Spleen (tissue), 11 donors: ENCODE measurements around the gene KCNH5. TPM values are rescaled to one million over a fixed set of nuclear protein-coding genes. Genes with fewer than 3 reads are reported as not detected.

Experiments
- DNase-seq: peaks from one replicate; pipeline ENCODE4 v3.0.0-alpha.2; 2020
- H3K27ac ChIP-seq, 8 donors: fragments of 200-600 bp; sonication (generic) in 7 of 8; 1 replicate in 4 of 8; 2 replicates in 4 of 8; pipeline versions ENCODE4 v1.5.0 to v1.8.0; 2016 to 2021; ENCODE audit warnings: inconsistent platforms in 4 of 8, mild to moderate bottlenecking in 4 of 8, moderate library complexity in 1 of 8
- H3K27me3 ChIP-seq, 7 donors: fragments of 200-600 bp; sonication (generic) in 6 of 7; replicated peaks in 1 of 7; 1 replicate in 4 of 7; 2 replicates in 3 of 7; pipeline versions ENCODE4 v1.5.0 to v1.8.0; 2016 to 2021; ENCODE audit warnings: inconsistent platforms in 3 of 7, mild to moderate bottlenecking in 1 of 7
- H3K36me3 ChIP-seq, 6 donors: fragments of 200-600 bp; sonication (generic) in 5 of 6; 1 replicate in 4 of 6; 2 replicates in 2 of 6; pipeline versions ENCODE4 v1.5.0 to v1.8.0; 2016 to 2021; ENCODE audit warnings: inconsistent platforms in 2 of 6
- H3K4me1 ChIP-seq, 6 donors: fragments of 200-600 bp; sonication (generic) in 5 of 6; 1 replicate in 3 of 6; 2 replicates in 3 of 6; pipeline versions ENCODE4 v1.5.0 to v1.8.0; 2016 to 2021; ENCODE audit warnings: inconsistent platforms in 3 of 6
- H3K4me3 ChIP-seq, 8 donors: fragments of 200-600 bp; sonication (generic) in 7 of 8; 1 replicate in 4 of 8; 2 replicates in 4 of 8; pipeline versions ENCODE4 v1.5.0 to v1.8.0; 2016 to 2021; ENCODE audit warnings: inconsistent platforms in 4 of 8, mild to moderate bottlenecking in 4 of 8, moderate library complexity in 2 of 8
- H3K9me3 ChIP-seq, 8 donors: fragments of 200-600 bp; sonication (generic) in 7 of 8; 1 replicate in 4 of 8; 2 replicates in 4 of 8; pipeline versions ENCODE4 v1.5.0 to v1.8.0; 2016 to 2021; ENCODE audit warnings: inconsistent platforms in 4 of 8
- POLR2A ChIP-seq, 3 donors: fragments of 450-650 bp; IDR thresholded peaks; one replicate each; pipeline ENCODE4 v1.5.1; 2017; ENCODE audit warnings: antibody characterized with exemption in 3 of 3, mild to moderate bottlenecking in 1 of 3
- POLR2AphosphoS5 ChIP-seq, 3 donors: sonication (generic); formaldehyde crosslinking; IDR thresholded peaks; one replicate each; pipeline ENCODE4 v1.5.1; 2017; ENCODE audit warnings: antibody characterized with exemption in 3 of 3
- WGBS, 5 donors: extraction: QIAGEN DNeasy Blood & Tissue Kit in 3 of 5; methylation state at CpG; one replicate each; pipeline versions ENCODE4 v1.1.5 to v1.1.7; 2013 to 2018; 5-methylcytosine and 5-hydroxymethylcytosine counted together
- intact Hi-C: fragments of 100-400 bp; cut with DNase I; formaldehyde crosslinking; loops from one replicate; pipeline ENCODE4 v1.15.0; 2023; ENCODE audit warnings: low total_unique reads
- polyA plus RNA-seq, 3 donors: library from polyadenylated mRNA; stranded (reverse); fragments of 200-250 nt; gene quantifications; one replicate each; pipeline ENCODE4 v1.2.1, GENCODE V29; 2013
- total RNA-seq, 7 donors: library from RNA; depleted of rRNA in 3 of 7; stranded (reverse); fragments of >200 nt in 3 of 7; fragmentation: NEBNext Ultra II Directional in 4 of 7; extraction: Animal tissue kit (Norgen Biotek cat#: 25700) in 4 of 7; gene quantifications; one replicate each; pipeline versions ENCODE4 v1.1.0 to v1.2.1, GENCODE V29; 2016 to 2021
- TF ChIP-seq, protein P1 (sequence below), 11 experiments: fragments of 200-600 bp in 7 of 11; fragments of 450-650 bp in 4 of 11; sonication (generic) in 4 of 11; IDR thresholded peaks in 8 of 11; conservative IDR thresholded peaks in 3 of 11; 1 replicate in 7 of 11; 2 replicates in 4 of 11; pipeline versions ENCODE4 v1.4.0 to v1.8.0; 2016 to 2021; ENCODE audit warnings: antibody characterized with exemption in 11 of 11, inconsistent platforms in 4 of 11, mild to moderate bottlenecking in 1 of 11
- donor health status: healthy with polysubstance abuse.
- donor health status: DM: no; HTN: no; CAD: no; lungs with moderate emphysema.
- donor health status: DM: no; HTN: no; CAD: no.
- donor health status: Bipolar disorder and iron deficiency.
- donor health status: healthy.
- donor health status: DM: no; HTN: no; CAD: no.
- donor health status: DM: yes; HTN: yes; CAD: no.

KCNH5 gene
- total and polyA plus RNA-seq, 10 donors = 0.02 to 0.03 (median 0.03) TPM; not detected in 6

DNA sequence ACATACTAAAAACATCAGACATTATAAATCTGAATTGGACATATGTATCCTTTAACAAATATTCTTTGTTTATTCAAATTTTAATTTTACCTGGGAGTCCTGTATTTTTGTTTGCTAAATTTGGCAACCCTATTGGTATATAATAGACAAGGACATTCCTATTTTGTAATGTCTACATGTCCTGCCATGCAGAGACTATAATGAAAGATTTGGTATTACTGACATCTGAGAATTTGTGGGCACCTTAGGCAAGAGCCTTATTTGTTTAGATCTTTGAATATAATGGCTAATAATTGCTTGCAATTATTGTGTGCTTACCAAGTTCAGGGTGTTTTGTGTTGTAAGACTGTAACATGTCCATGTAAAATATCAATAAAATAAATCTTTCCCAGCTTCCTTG is 334.4 kb downstream of the KCNH5 start:
- no peak for TF ChIP-seq POLR2A (IDR thresholded peaks at IDR 0.05)
- no peak for DNase-seq
- intact Hi-C loops = no loop called here
- Histone ChIP-seq H3K9me3 (peaks cover 0 to 4% (median 0%) of the 10 kb centered on the region in 8 donors), H3K4me3 (no peak overlapping the region), H3K36me3 (no peaks in the 10 kb centered on the region), H3K4me1 (no peaks in the 10 kb centered on the region), H3K27me3 (no peaks in the 10 kb centered on the region), H3K27ac (no peak overlapping the region)

DNA sequence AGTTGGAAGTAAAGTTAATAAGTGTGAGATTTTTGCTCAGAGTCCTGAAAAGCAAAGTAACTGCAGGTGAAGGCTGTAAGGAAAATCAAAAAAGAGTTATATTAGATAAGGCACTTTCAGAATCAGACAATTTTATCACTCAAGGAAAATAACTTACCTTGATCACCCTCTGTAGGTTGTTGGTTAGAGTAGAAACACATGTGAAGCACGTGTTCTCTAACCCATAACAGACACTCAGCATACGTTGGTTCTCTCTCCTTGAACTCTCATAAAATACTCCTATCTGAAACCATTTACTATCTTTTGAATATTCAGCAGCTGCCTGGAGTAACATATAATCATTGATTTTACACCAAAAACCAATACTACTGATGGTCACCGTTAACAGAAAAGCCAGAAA is 335.5 kb downstream of the KCNH5 start:
- no peak overlapping the region for H3K27ac ChIP-seq
- TF ChIP-seq POLR2AphosphoS5 (IDR thresholded peaks at IDR 0.05) = no peak
- no peak for TF ChIP-seq POLR2A (IDR thresholded peaks at IDR 0.05)
- TF ChIP-seq, protein P1, sequence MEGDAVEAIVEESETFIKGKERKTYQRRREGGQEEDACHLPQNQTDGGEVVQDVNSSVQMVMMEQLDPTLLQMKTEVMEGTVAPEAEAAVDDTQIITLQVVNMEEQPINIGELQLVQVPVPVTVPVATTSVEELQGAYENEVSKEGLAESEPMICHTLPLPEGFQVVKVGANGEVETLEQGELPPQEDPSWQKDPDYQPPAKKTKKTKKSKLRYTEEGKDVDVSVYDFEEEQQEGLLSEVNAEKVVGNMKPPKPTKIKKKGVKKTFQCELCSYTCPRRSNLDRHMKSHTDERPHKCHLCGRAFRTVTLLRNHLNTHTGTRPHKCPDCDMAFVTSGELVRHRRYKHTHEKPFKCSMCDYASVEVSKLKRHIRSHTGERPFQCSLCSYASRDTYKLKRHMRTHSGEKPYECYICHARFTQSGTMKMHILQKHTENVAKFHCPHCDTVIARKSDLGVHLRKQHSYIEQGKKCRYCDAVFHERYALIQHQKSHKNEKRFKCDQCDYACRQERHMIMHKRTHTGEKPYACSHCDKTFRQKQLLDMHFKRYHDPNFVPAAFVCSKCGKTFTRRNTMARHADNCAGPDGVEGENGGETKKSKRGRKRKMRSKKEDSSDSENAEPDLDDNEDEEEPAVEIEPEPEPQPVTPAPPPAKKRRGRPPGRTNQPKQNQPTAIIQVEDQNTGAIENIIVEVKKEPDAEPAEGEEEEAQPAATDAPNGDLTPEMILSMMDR (IDR thresholded peaks at IDR 0.05 in 8 of 11, conservative IDR thresholded peaks at IDR 0.05 in 3 of 11) = no peak
- peaks cover 0 to 4% (median 0%) of the 10 kb centered on the region in 8 donors for H3K9me3 ChIP-seq
- no peaks in the 10 kb centered on the region for H3K36me3 ChIP-seq
- no peaks in the 10 kb centered on the region for H3K27me3 ChIP-seq
- H3K4me3 ChIP-seq = no peak overlapping the region
- intact Hi-C loops = no loop called here
- 47 to 57% (median 51%) methylated on average over 3 of the region's 3 CpGs for WGBS, 5 donors
- H3K4me1 ChIP-seq = no peaks in the 10 kb centered on the region
- DNase-seq = no peak

DNA sequence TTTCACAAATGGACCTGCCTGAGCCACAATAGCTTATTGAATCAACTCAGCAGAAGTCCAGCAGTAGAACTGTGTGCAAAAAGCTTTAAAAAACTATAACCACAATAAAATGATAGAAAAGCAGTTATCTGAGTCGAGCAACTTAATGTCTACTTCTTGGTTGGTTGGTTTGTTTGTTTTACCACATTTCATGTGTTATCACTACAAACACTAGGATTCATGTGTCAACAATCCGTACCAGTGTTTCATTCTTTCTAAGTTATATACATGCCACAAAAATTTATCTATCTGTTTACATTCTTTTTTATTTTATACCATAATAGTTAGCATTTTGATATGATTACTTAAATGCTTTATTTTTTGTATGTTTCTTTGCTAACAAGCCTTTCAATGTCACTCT is 339.0 kb downstream of the KCNH5 start:
- no peak overlapping the region for H3K4me3 ChIP-seq
- no peak for TF ChIP-seq POLR2A (IDR thresholded peaks at IDR 0.05)
- TF ChIP-seq, protein P1 (IDR thresholded peaks at IDR 0.05 in 8 of 11, conservative IDR thresholded peaks at IDR 0.05 in 3 of 11) = no peak
- no peak for TF ChIP-seq POLR2AphosphoS5 (IDR thresholded peaks at IDR 0.05)
- intact Hi-C loops = no loop called here

DNA sequence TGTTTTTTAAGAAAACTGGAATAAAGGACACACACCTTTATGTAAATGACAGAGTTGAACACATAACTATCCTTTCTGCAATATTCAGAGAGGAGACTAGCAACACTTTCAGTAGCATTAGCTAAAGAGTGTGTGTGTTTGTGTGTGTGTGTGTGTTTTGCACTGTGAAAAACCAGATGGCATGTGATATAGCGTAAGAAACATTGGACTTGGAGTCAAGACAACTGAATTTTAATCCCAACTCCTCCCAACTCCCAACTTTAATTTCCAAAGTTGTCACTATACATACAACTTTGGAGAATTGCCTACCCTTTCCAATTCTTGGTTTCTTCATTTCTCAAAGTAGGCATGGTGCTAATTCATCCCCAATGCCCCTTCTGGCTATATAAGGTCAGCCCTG is 347.8 kb downstream of the KCNH5 start:
- Histone ChIP-seq H3K27me3 (no peaks in the 10 kb centered on the region), H3K36me3 (no peaks in the 10 kb centered on the region), H3K27ac (no peak overlapping the region), H3K9me3 (no peaks in the 10 kb centered on the region), H3K4me1 (no peaks in the 10 kb centered on the region), H3K4me3 (no peak overlapping the region)
- TF ChIP-seq, protein P1 (IDR thresholded peaks at IDR 0.05 in 8 of 11, conservative IDR thresholded peaks at IDR 0.05 in 3 of 11) = no peak
- no peak for TF ChIP-seq POLR2AphosphoS5 (IDR thresholded peaks at IDR 0.05)
- no peak for TF ChIP-seq POLR2A (IDR thresholded peaks at IDR 0.05)
- intact Hi-C loops = no loop called here
- DNase-seq = no peak
- 71 to 93% (median 90%) methylated on average over 1 of the region's 1 CpG for WGBS, 5 donors

More for the DNA sequence above, 339.0 kb downstream of the KCNH5 start:
- no peaks in the 10 kb centered on the region for H3K4me1 ChIP-seq
- peaks cover 0 to 4% (median 0%) of the 10 kb centered on the region in 8 donors for H3K9me3 ChIP-seq
- DNase-seq = no peak
- no peaks in the 10 kb centered on the region for H3K36me3 ChIP-seq
- WGBS, 5 donors = 57 to 71% (median 70%) methylated on average over 2 of the region's 2 CpGs
- H3K27ac ChIP-seq = no peak overlapping the region
- no peaks in the 10 kb centered on the region for H3K27me3 ChIP-seq

DNA sequence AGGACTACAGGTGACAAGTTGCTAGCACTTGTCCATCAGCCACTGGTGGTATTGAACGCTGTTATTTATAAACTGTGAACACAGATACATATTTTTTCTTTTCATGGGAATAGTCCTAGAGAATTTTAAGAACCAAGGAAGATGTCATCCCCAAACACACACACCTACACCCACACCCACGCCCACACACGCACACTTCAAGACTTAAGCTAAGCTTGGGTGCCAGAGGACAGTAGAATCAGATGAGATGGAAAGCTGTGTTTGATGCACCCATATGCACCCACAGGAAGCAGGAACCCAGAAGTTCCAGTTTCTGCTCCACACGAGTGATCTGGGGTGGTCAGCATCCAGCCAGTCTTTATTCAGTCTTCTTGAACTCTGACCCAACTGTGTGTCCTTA is 348.3 kb downstream of the KCNH5 start:
- Histone ChIP-seq H3K4me1 (no peaks in the 10 kb centered on the region), H3K27me3 (no peaks in the 10 kb centered on the region), H3K4me3 (no peak overlapping the region), H3K36me3 (no peaks in the 10 kb centered on the region), H3K27ac (no peak overlapping the region), H3K9me3 (no peaks in the 10 kb centered on the region)
- TF ChIP-seq POLR2AphosphoS5 (IDR thresholded peaks at IDR 0.05) (no peak), POLR2A (IDR thresholded peaks at IDR 0.05) (no peak)
- TF ChIP-seq, protein P1 (IDR thresholded peaks at IDR 0.05 in 8 of 11, conservative IDR thresholded peaks at IDR 0.05 in 3 of 11) = no peak
- DNase-seq = no peak
- intact Hi-C loops = no loop called here
- 75 to 84% (median 82%) methylated on average over 4 of the region's 4 CpGs for WGBS, 5 donors
